GM23338 (cell line): ENCODE data around the gene RCAN3. TPM values are rescaled to one million over a fixed set of nuclear protein-coding genes. Genes with fewer than 3 reads are reported as not detected.

Source experiments
- ATAC-seq: fragments of 200-7000 bp; cut with Tn5 transposase; 3 replicates; pipeline ENCODE4 v1.9.1; 2020
- DNase-seq: peaks from one replicate; pipeline ENCODE4 v3.0.0-alpha.2; 2015; ENCODE audit warnings: low spot score
- H2AFZ ChIP-seq: fragments of 200-600 bp; sonication (generic); 2 replicates; pipeline ENCODE4 v1.8.0; 2016; ENCODE audit warnings: antibody characterized with exemption, mild to moderate bottlenecking, moderate library complexity
- H3F3A ChIP-seq: fragments of 200-600 bp; sonication (generic); replicated peaks from 2 replicates; pipeline ENCODE4 v1.8.0; 2017; ENCODE audit warnings: antibody characterized with exemption, mixed run types, low read depth
- H3K27ac ChIP-seq: fragments of 200-600 bp; sonication (generic); 2 replicates; pipeline ENCODE4 v1.6.1; 2016; ENCODE audit warnings: low read depth
- H3K27me3 ChIP-seq: fragments of 200-600 bp; sonication (generic); 2 replicates; pipeline ENCODE4 v1.8.0; 2016; ENCODE audit warnings: mild to moderate bottlenecking, mixed run types, moderate library complexity; ENCODE audit not compliant: insufficient read depth
- H3K36me3 ChIP-seq: fragments of 200-600 bp; sonication (generic); 2 replicates; pipeline ENCODE4 v1.8.0; 2016; ENCODE audit warnings: mild to moderate bottlenecking; ENCODE audit not compliant: insufficient read depth
- H3K4me1 ChIP-seq: fragments of 200-600 bp; sonication (generic); 2 replicates; pipeline ENCODE4 v1.8.0; 2016; ENCODE audit warnings: mild to moderate bottlenecking, moderate library complexity; ENCODE audit not compliant: insufficient read depth
- H3K4me2 ChIP-seq: fragments of 200-600 bp; sonication (generic); 2 replicates; pipeline ENCODE4 v1.7.1; 2017; ENCODE audit warnings: mixed run types
- H3K4me3 ChIP-seq: fragments of 200-600 bp; sonication (generic); 2 replicates; pipeline ENCODE4 v1.6.1; 2016; ENCODE audit warnings: mixed run types
- H3K79me2 ChIP-seq: fragments of 200-600 bp; sonication (generic); replicated peaks from 2 replicates; pipeline ENCODE4 v1.8.0; 2017; ENCODE audit warnings: mild to moderate bottlenecking; ENCODE audit not compliant: insufficient read depth
- H3K9me2 ChIP-seq: fragments of 200-600 bp; sonication (generic); 2 replicates; pipeline ENCODE4 v1.8.0; 2017; ENCODE audit not compliant: insufficient read depth
- H4K20me1 ChIP-seq: fragments of 200-600 bp; sonication (generic); replicated peaks from 2 replicates; pipeline ENCODE4 v1.8.0; 2017; ENCODE audit warnings: mild to moderate bottlenecking; ENCODE audit not compliant: insufficient read depth
- H3K27ac Mint-ChIP-seq: 2 replicates; pipeline ENCODE4 v1.8.0; 2020; ENCODE audit warnings: inconsistent platforms, mild to moderate bottlenecking, moderate library complexity, mixed read lengths
- H3K27me3 Mint-ChIP-seq: 3 replicates; pipeline ENCODE4 v1.8.0; 2022; ENCODE audit warnings: low read depth, mild to moderate bottlenecking, moderate library complexity, mixed read lengths, inconsistent platforms; ENCODE audit not compliant: insufficient read depth, poor library complexity
- H3K36me3 Mint-ChIP-seq: 3 replicates; pipeline ENCODE4 v1.8.0; 2021; ENCODE audit warnings: low read depth, mild to moderate bottlenecking, inconsistent platforms, moderate library complexity, mixed read lengths
- H3K4me1 Mint-ChIP-seq: 3 replicates; pipeline ENCODE4 v1.8.0; 2020; ENCODE audit warnings: mild to moderate bottlenecking, inconsistent platforms, mixed read lengths
- H3K4me3 Mint-ChIP-seq: 3 replicates; pipeline ENCODE4 v1.8.0; 2021; ENCODE audit warnings: moderate library complexity, mild to moderate bottlenecking, inconsistent platforms, mixed read lengths
- H3K9me3 Mint-ChIP-seq: 3 replicates; pipeline ENCODE4 v1.8.0; 2020; ENCODE audit warnings: moderate library complexity, mild to moderate bottlenecking, inconsistent platforms, mixed read lengths
- CREB1 ChIP-seq: fragments of 250-450 bp; sonication (Bioruptor Pico); IDR thresholded peaks from 2 replicates; pipeline ENCODE4 v1.5.0; 2020; ENCODE audit warnings: low read depth, mild to moderate bottlenecking, moderate library complexity
- EZH2 ChIP-seq: fragments of 200-600 bp; sonication (generic); IDR thresholded peaks from one replicate; pipeline ENCODE4 v1.8.0; 2017; ENCODE audit warnings: antibody characterized with exemption, mild to moderate bottlenecking, low read depth; ENCODE audit not compliant: unreplicated experiment
- EZH2phosphoT487 ChIP-seq: fragments of 200-600 bp; sonication (generic); IDR thresholded peaks from one replicate; pipeline ENCODE4 v1.8.1; 2018; ENCODE audit warnings: antibody characterized with exemption; ENCODE audit not compliant: unreplicated experiment
- JUNB ChIP-seq: IDR thresholded peaks from one replicate; pipeline ENCODE4 v1.6.1; 2016; ENCODE audit warnings: antibody characterized with exemption; ENCODE audit not compliant: unreplicated experiment
- NANOG ChIP-seq: IDR thresholded peaks from 2 replicates; pipeline ENCODE4 v1.6.1; 2016; ENCODE audit warnings: antibody characterized with exemption, borderline replicate concordance
- POLR2AphosphoS5 ChIP-seq: IDR thresholded peaks from 2 replicates; pipeline ENCODE4 v1.6.1; 2016; ENCODE audit warnings: antibody characterized with exemption, low read depth
- STAT1 ChIP-seq: IDR thresholded peaks from one replicate; pipeline ENCODE4 v1.6.1; 2016; ENCODE audit warnings: antibody characterized with exemption; ENCODE audit not compliant: unreplicated experiment
- ZNF114 ChIP-seq: fragments of 250-450 bp; sonication (Bioruptor Pico); IDR thresholded peaks from 2 replicates; pipeline ENCODE4 v1.5.0; 2020; ENCODE audit warnings: mild to moderate bottlenecking, moderate library complexity
- ZNF462 ChIP-seq: fragments of 250-450 bp; sonication (Bioruptor Pico); IDR thresholded peaks from 2 replicates; pipeline ENCODE4 v1.5.0; 2020; ENCODE audit warnings: mild to moderate bottlenecking, moderate library complexity
- polyA plus RNA-seq: library from polyadenylated mRNA; unstranded; fragments of >200 nt; fragmentation: Nextera tagmentation; extraction: Ambion mirVana; gene quantifications from 2 replicates; pipeline ENCODE4 v1.2.1, GENCODE V29; 2016
- total RNA-seq: library from RNA; depleted of rRNA; stranded (reverse); fragments of >200 nt; shearing (Covaris generic); gene quantifications from 2 replicates; pipeline ENCODE4 v1.2.3, GENCODE V29; 2014
- TF ChIP-seq, protein P1 (sequence below), 2 experiments: fragments of 200-600 bp in 1 of 2; sonication (generic) in 1 of 2; conservative IDR thresholded peaks; 2 replicates each; pipeline versions ENCODE4 v1.5.1 to v1.6.1; 2016 to 2017; ENCODE audit warnings: antibody characterized with exemption in 2 of 2, low read depth in 2 of 2, mild to moderate bottlenecking in 2 of 2, moderate library complexity in 1 of 2
- TF ChIP-seq, protein P2 (sequence below): IDR thresholded peaks from 2 replicates; pipeline ENCODE4 v1.6.1; 2016; ENCODE audit warnings: antibody characterized with exemption

RCAN3 gene
- total and polyA plus RNA-seq, 2 experiments from 2014 or later: 8.9 to 11.2 TPM

DNA sequence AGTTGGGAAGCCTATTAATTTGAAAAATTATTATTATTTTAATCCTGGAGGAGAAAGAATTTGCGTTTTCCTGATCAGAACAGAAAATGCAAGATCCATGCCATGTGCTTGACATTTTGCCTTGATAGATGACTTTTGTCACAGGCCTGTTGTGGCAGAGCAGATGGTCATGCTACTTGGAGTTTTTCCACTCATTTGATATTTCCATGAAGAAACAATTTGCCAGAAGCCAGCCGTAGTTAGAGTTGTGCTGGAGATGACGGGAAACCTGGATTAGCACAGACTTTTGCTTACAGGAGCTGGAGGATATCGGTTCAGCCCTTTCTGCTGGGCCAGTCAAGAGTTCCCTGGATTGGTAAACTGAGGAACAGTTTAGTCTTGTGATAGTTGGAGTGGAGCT is 3.2 kb downstream of the RCAN3 start:
- no peaks in the 10 kb centered on the region for H3K36me3 ChIP-seq
- no peaks in the 10 kb centered on the region for H3K9me2 ChIP-seq
- H2AFZ ChIP-seq: no peak overlapping the region
- 0 out of 2 replicates have a peak, but pooled peaks cover 3% of the 10 kb centered on the region for H3F3A ChIP-seq
- H3K4me3 ChIP-seq: no peak overlapping the region
- DNase-seq (no peak), ATAC-seq (no peak)
- H3K4me1 ChIP-seq: peaks cover 37% of the 10 kb centered on the region
- Mint-ChIP-seq H3K9me3 (peaks cover 3% of the 10 kb centered on the region; the same call in 1 of the 3 replicates), H3K4me3 (no peak overlapping the region), H3K27ac (no peak overlapping the region), H3K4me1 (peaks cover 62% of the 10 kb centered on the region), H3K27me3 (peaks cover 9% of the 10 kb centered on the region), H3K36me3 (peaks cover 2% of the 10 kb centered on the region; the same call in 1 of the 3 replicates)
- no peaks in the 10 kb centered on the region for H4K20me1 ChIP-seq
- peaks cover 7% of the 10 kb centered on the region for H3K27me3 ChIP-seq
- H3K79me2 ChIP-seq: peaks cover 17% of the 10 kb centered on the region
- H3K27ac ChIP-seq: no peak overlapping the region
- H3K4me2 ChIP-seq: no peak overlapping the region
- TF ChIP-seq ZNF114 (CRISPR knock-in tag): no peak
- TF ChIP-seq, protein P1, sequence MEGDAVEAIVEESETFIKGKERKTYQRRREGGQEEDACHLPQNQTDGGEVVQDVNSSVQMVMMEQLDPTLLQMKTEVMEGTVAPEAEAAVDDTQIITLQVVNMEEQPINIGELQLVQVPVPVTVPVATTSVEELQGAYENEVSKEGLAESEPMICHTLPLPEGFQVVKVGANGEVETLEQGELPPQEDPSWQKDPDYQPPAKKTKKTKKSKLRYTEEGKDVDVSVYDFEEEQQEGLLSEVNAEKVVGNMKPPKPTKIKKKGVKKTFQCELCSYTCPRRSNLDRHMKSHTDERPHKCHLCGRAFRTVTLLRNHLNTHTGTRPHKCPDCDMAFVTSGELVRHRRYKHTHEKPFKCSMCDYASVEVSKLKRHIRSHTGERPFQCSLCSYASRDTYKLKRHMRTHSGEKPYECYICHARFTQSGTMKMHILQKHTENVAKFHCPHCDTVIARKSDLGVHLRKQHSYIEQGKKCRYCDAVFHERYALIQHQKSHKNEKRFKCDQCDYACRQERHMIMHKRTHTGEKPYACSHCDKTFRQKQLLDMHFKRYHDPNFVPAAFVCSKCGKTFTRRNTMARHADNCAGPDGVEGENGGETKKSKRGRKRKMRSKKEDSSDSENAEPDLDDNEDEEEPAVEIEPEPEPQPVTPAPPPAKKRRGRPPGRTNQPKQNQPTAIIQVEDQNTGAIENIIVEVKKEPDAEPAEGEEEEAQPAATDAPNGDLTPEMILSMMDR (conservative IDR thresholded peaks at IDR 0.05; ENCODE audit: low read depth in 2 of 2): no peak

DNA sequence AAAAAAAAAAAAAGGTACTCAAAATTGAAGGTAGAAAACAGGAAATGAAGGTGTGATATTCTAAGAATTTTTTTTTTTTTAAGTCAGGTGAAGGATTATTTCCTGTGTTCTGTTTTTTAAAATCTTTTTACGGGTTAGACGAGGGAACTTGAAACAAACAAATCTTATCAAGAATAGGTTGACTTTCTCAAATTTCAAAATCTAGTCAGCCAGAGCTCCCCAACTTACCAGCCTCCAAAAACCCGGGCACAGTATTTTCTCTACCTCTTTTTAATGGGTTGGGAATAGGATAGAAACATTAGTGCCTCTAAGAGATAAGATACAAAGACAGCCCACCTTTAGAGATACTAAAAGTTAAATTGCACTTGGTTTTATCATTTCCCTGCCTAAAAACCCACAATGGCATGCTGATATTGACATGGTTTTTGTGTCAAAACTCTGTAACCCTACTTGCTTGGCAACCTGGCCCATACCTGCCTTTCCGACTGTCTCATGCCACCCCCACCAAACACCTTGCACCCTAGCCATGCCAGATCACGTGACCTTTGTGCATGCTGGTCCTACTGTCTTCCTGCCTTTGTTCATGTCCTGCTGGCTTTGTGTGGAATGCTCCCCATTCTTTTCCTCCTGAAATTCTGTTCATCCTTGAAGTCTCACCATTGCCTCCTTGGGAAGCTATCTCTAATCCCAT is 4.2 kb downstream of the RCAN3 start:
- Histone ChIP-seq H3K79me2 (peaks cover 17% of the 10 kb centered on the region), H2AFZ (no peak overlapping the region), H3K4me2 (no peak overlapping the region), H3K4me3 (no peak overlapping the region), H3K27ac (no peak overlapping the region), H3F3A (0 out of 2 replicates have a peak, but pooled peaks cover 3% of the 10 kb centered on the region), H3K4me1 (peaks cover 26% of the 10 kb centered on the region), H4K20me1 (no peaks in the 10 kb centered on the region), H3K9me2 (no peaks in the 10 kb centered on the region), H3K36me3 (no peaks in the 10 kb centered on the region), H3K27me3 (peaks cover 7% of the 10 kb centered on the region)
- Mint-ChIP-seq H3K4me1 (peaks cover 56% of the 10 kb centered on the region), H3K9me3 (peaks cover 3% of the 10 kb centered on the region; the same call in 1 of the 3 replicates), H3K27ac (peak overlapping the region; percentile 26; the same call in 1 of the 2 replicates), H3K27me3 (peaks cover 9% of the 10 kb centered on the region), H3K4me3 (no peak overlapping the region; the same call in 2 of the 3 replicates), H3K36me3 (peaks cover 2% of the 10 kb centered on the region; the same call in 1 of the 3 replicates)
- ATAC-seq: peak; percentile 7; the same call in 2 of the 3 replicates
- no peak for DNase-seq
- TF ChIP-seq ZNF462 (CRISPR knock-in tag) (no peak), CREB1 (CRISPR knock-in tag) (no peak), NANOG (no peak), ZNF114 (CRISPR knock-in tag) (no peak), STAT1 (no peak), JUNB (no peak), POLR2AphosphoS5 (no peak), EZH2phosphoT487 (no peak), EZH2 (no peak)
- TF ChIP-seq, protein P2, sequence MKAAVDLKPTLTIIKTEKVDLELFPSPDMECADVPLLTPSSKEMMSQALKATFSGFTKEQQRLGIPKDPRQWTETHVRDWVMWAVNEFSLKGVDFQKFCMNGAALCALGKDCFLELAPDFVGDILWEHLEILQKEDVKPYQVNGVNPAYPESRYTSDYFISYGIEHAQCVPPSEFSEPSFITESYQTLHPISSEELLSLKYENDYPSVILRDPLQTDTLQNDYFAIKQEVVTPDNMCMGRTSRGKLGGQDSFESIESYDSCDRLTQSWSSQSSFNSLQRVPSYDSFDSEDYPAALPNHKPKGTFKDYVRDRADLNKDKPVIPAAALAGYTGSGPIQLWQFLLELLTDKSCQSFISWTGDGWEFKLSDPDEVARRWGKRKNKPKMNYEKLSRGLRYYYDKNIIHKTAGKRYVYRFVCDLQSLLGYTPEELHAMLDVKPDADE: no peak
